Ovary (tissue), 9 donors: ENCODE data around the gene THBS4. TPM values are rescaled to one million over a fixed set of nuclear protein-coding genes. Genes with fewer than 3 reads are reported as not detected.

Experiments used
- DNase-seq, 5 donors: peaks; one replicate each; pipeline ENCODE4 v3.0.0-alpha.2; 2019 to 2020
- H3K27ac ChIP-seq, 2 donors: fragments of 200-600 bp; one replicate each; pipeline versions ENCODE4 v1.5.1 to v1.8.0; 2019 to 2022
- H3K27me3 ChIP-seq: fragments of 200-600 bp; one replicate; pipeline ENCODE4 v1.8.0; 2022
- H3K36me3 ChIP-seq: fragments of 200-600 bp; sonication (generic); one replicate; pipeline ENCODE4 v1.5.1; 2019
- H3K4me1 ChIP-seq: one replicate; pipeline ENCODE4 v1.8.1; 2013; ENCODE audit warnings: mild to moderate bottlenecking, moderate library complexity; ENCODE audit not compliant: insufficient read depth
- H3K4me3 ChIP-seq: fragments of 200-600 bp; sonication (generic); one replicate; pipeline ENCODE4 v1.5.1; 2017
- H3K9me3 ChIP-seq, 2 donors: fragments of 200-600 bp in 1 of 2; sonication (generic) in 1 of 2; one replicate each; pipeline versions ENCODE4 v1.5.1 to v1.8.1; 2013 to 2019; ENCODE audit warnings: mild to moderate bottlenecking in 1 of 2, moderate library complexity in 1 of 2
- EP300 ChIP-seq: sonication (generic); formaldehyde crosslinking; IDR thresholded peaks from one replicate; pipeline ENCODE4 v1.6.1; 2017; ENCODE audit warnings: antibody characterized with exemption
- POLR2A ChIP-seq: fragments of 450-650 bp; IDR thresholded peaks from one replicate; pipeline ENCODE4 v1.6.1; 2017; ENCODE audit warnings: antibody characterized with exemption, mild to moderate bottlenecking, moderate library complexity
- WGBS, 3 donors: extraction: QIAGEN DNeasy Blood & Tissue Kit in 1 of 3; methylation state at CpG; one replicate each; pipeline versions ENCODE4 v1.1.5 to v1.1.7; 2013 to 2017; 5-methylcytosine and 5-hydroxymethylcytosine counted together
- intact Hi-C, 4 donors: fragments of 100-400 bp; cut with DNase I; formaldehyde crosslinking; loops; one replicate each; pipeline versions ENCODE4 v1.11.0 to v1.15.1; 2022 to 2023
- polyA plus RNA-seq, 2 donors: library from polyadenylated mRNA; stranded (reverse); fragments of 200-250 nt in 1 of 2; fragments of 350-450 nt in 1 of 2; fragmentation: Illumina TruSeq in 1 of 2; extraction: RNeasy Lipid Tissue Mini Kit (QIAGEN cat#74804) in 1 of 2; gene quantifications; one replicate each; pipeline ENCODE4 v1.2.3, GENCODE V29; 2013 to 2014
- total RNA-seq, 7 donors: library from RNA; depleted of rRNA in 2 of 7; stranded (reverse); fragments of >200 nt in 2 of 7; fragmentation: NEBNext Ultra II Directional in 3 of 7; extraction: Animal tissue kit (Norgen Biotek cat#: 25700) in 3 of 7; gene quantifications; one replicate each; pipeline versions ENCODE4 v1.1.0 to v1.2.4, GENCODE V29; 2016 to 2023
- TF ChIP-seq, protein P1 (sequence below), 3 donors: fragments of 450-650 bp in 2 of 3; fragments of 200-600 bp in 1 of 3; IDR thresholded peaks; one replicate each; pipeline versions ENCODE4 v1.5.1 to v1.8.0; 2016 to 2022; ENCODE audit warnings: antibody characterized with exemption in 3 of 3, mild to moderate bottlenecking in 1 of 3
- donor health status: DM: no; HTN: no; CAD: no; lungs with moderate emphysema.
- donor health status: DM: no; HTN: no; CAD: no.
- donor health status: Bipolar disorder and iron deficiency.
- donor health status: DM: yes; HTN: yes; CAD: no.
- donor health status: DM: no; HTN: no; CAD: no.
- donor health status: DM: yes; HTN: yes; CAD: no.

The THBS4 gene
- total and polyA plus RNA-seq, 9 donors = 1.9 to 89.6 (median 5.1) TPM

DNA sequence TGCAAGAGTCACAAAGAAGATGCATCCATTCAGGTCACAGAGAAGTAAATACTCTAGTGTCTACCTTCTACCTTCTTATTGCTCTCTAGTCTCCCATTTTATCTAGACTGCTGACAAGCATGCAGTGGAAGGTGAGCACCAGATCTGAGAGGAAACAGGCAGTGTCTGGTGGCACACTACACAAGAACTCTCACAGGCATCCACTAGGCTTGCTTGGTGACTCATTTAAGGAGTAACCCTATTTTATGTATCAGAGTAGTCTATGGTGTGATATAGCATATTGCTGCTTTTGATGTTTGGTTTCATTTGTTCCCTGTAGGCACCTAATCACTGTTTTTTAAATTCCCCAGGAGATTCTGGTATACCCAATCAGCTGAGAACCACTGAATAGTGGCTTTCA, 1.6 kb upstream of the THBS4 start:
- no peak overlapping the region for H3K27ac ChIP-seq
- H3K4me1 ChIP-seq = no peaks in the 10 kb centered on the region
- intact Hi-C loops = no loop called here
- H3K36me3 ChIP-seq = no peaks in the 10 kb centered on the region
- H3K27me3 ChIP-seq = no peaks in the 10 kb centered on the region
- no peak for TF ChIP-seq EP300
- TF ChIP-seq POLR2A = no peak
- TF ChIP-seq, protein P1, sequence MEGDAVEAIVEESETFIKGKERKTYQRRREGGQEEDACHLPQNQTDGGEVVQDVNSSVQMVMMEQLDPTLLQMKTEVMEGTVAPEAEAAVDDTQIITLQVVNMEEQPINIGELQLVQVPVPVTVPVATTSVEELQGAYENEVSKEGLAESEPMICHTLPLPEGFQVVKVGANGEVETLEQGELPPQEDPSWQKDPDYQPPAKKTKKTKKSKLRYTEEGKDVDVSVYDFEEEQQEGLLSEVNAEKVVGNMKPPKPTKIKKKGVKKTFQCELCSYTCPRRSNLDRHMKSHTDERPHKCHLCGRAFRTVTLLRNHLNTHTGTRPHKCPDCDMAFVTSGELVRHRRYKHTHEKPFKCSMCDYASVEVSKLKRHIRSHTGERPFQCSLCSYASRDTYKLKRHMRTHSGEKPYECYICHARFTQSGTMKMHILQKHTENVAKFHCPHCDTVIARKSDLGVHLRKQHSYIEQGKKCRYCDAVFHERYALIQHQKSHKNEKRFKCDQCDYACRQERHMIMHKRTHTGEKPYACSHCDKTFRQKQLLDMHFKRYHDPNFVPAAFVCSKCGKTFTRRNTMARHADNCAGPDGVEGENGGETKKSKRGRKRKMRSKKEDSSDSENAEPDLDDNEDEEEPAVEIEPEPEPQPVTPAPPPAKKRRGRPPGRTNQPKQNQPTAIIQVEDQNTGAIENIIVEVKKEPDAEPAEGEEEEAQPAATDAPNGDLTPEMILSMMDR (IDR thresholded peaks at IDR 0.05) = no peak
- no peak for DNase-seq
- no peak overlapping the region for H3K4me3 ChIP-seq
- no peaks in the 10 kb centered on the region for H3K9me3 ChIP-seq

- DNase-seq = no peak
- H3K9me3 ChIP-seq = no peaks in the 10 kb centered on the region
- no peaks in the 10 kb centered on the region for H3K4me1 ChIP-seq
- intact Hi-C loops = no loop called here
- no peak overlapping the region for H3K4me3 ChIP-seq
- no peaks in the 10 kb centered on the region for H3K27me3 ChIP-seq
- TF ChIP-seq, protein P1 (IDR thresholded peaks at IDR 0.05) = no peak
- TF ChIP-seq EP300 = no peak
- no peak overlapping the region for H3K27ac ChIP-seq
- no peaks in the 10 kb centered on the region for H3K36me3 ChIP-seq
- 9 to 19% (median 13%) methylated on average over 8 of the region's 8 CpGs for WGBS, 3 donors
Observed at GRCh38 chr5:80034559-80034958, 589 bp upstream of the THBS4 start.

DNA sequence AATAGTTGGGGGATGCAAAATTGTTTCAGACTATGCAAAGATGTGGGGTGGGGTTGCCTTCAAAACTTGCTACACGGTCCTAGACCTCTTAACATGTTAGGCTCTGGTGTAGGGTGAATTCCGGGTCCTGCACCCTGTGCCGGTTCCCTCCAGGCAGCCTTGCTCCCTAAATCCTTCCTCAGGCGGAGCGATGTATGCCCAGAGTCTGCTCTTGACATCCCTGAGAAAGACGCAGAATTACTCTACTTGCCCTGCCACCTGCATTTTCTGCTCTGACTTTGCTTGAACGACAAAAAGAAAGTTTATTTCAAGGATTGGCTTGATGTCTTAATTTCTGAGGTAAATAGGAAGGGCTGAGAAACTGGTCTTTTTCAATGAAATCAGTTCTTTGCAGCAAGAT, 691 bp downstream of the THBS4 start:
- H3K27me3 ChIP-seq = no peaks in the 10 kb centered on the region
- H3K36me3 ChIP-seq = no peaks in the 10 kb centered on the region
- no peak overlapping the region for H3K4me3 ChIP-seq
- no peak for DNase-seq
- H3K9me3 ChIP-seq = no peaks in the 10 kb centered on the region
- H3K27ac ChIP-seq = no peak overlapping the region
- no peaks in the 10 kb centered on the region for H3K4me1 ChIP-seq
- TF ChIP-seq POLR2A (no peak), EP300 (no peak)
- TF ChIP-seq, protein P1 (IDR thresholded peaks at IDR 0.05) = no peak
- WGBS, 3 donors = 85 to 90% (median 86%) methylated on average over 7 of the region's 7 CpGs
- intact Hi-C loops = no loop called here

DNA sequence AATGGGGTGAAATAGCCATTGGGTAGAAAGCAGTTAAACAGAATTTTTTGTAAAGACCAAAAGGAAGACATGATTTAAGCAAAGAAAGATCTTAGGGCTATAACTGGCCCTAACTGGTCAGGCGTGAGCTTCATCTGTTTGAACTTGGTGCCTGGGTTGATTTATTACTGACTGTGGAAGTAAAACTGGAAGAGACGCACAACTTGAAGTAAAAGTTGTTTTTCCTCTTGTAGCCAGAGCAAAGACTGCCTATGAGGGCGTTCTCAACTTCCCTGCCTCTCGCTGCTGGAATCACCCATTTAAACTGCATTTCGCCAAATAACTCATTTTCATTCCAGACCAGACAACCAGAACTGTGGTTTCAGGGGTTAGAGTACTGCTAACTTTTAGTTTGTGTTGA, 1.5 kb downstream of the THBS4 start:
- Histone ChIP-seq H3K27ac (no peak overlapping the region), H3K9me3 (no peaks in the 10 kb centered on the region), H3K27me3 (no peaks in the 10 kb centered on the region), H3K36me3 (no peaks in the 10 kb centered on the region), H3K4me3 (no peak overlapping the region), H3K4me1 (no peaks in the 10 kb centered on the region)
- no peak for TF ChIP-seq EP300
- 93 to 94% (median 93%) methylated on average over 5 of the region's 5 CpGs for WGBS, 3 donors
- intact Hi-C loops = no loop called here
- no peak for DNase-seq

DNA sequence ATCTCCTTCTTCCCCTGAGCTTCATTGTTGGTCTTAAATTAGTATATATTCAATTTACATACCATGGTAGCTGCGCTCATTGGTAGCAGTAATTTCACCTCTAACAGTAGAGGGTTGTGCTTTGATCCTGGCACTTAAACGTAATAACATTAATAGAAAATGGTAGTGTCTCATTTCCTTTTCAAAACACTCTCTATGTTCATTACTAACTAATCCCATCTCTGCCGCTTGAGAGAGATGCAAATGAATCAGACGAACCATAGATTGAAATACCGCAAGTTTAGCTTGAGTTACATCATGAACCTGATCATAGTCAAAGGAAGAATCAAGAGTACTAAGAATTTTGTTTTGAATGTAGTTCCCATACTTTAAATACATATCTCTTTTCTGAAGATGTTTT, 2.2 kb downstream of the THBS4 start:
- TF ChIP-seq, protein P1 (IDR thresholded peaks at IDR 0.05) = no peak
- TF ChIP-seq POLR2A (no peak), EP300 (no peak)
- Histone ChIP-seq H3K27me3 (no peaks in the 10 kb centered on the region), H3K36me3 (no peaks in the 10 kb centered on the region), H3K9me3 (no peaks in the 10 kb centered on the region), H3K4me3 (no peak overlapping the region), H3K4me1 (no peaks in the 10 kb centered on the region), H3K27ac (no peak overlapping the region)
- WGBS, 3 donors = 73 to 95% (median 94%) methylated on average over 5 of the region's 5 CpGs
- intact Hi-C loops = no loop called here
- DNase-seq = no peak
